Caco-2 (cell line): Measurements from ENCODE around the gene GEMIN7. TPM values are rescaled to one million over a fixed set of nuclear protein-coding genes. Genes with fewer than 3 reads are reported as not detected.
A peak's percentile ranks its signal among the peaks of the same experiment; 100 is the strongest.

ENCODE experiments used
- BruUV-seq: library from RNA; stranded (reverse); fragments of 400-500 nt; replicated peaks from 2 replicates; lab custom pipeline; 2021; lab: Mats Ljungman, UMichigan
- CTCF ChIA-PET: fragments of 300-600 bp; sonication (Branson Sonifier 250); formaldehyde crosslinking; loops from one replicate; lab custom pipeline; 2022; ENCODE audit warnings: antibody characterized with exemption; lab: Charles Lee
- POLR2A ChIA-PET: fragments of 300-600 bp; sonication (Branson Sonifier 250); formaldehyde crosslinking; loops from one replicate; lab custom pipeline; 2022; ENCODE audit warnings: antibody characterized with exemption; lab: Charles Lee
- DNase-seq, 2 experiments: peaks; one replicate each; pipeline versions ENCODE4 v3.0.0 to v3.0.0-alpha.2; 2020 to 2022
- H3K27me3 ChIP-seq: replicated peaks from 2 replicates; pipeline ENCODE4 v1.6.0; 2011; ENCODE audit warnings: low read length; ENCODE audit not compliant: control insufficient read depth, insufficient read depth
- H3K36me3 ChIP-seq: 2 replicates; pipeline ENCODE4 v1.5.1; 2011; ENCODE audit warnings: low read length; ENCODE audit not compliant: control insufficient read depth, insufficient read depth
- H3K4me1 ChIP-seq: fragments of 250-450 bp; sonication (Bioruptor Pico); 2 replicates; pipeline ENCODE4 v1.5.1; 2020; ENCODE audit warnings: mild to moderate bottlenecking
- H3K4me3 ChIP-seq: 2 replicates; pipeline ENCODE4 v1.5.1; 2011; ENCODE audit warnings: low read depth, mild to moderate bottlenecking, control low read depth, low read length
- H3K9me3 ChIP-seq: fragments of 250-450 bp; sonication (Bioruptor Pico); 2 replicates; pipeline ENCODE4 v1.5.1; 2020; ENCODE audit warnings: mild to moderate bottlenecking, moderate library complexity
- H3K27ac Mint-ChIP-seq: one replicate; pipeline ENCODE4 v1.8.0; 2022; ENCODE audit warnings: mixed read lengths; ENCODE audit not compliant: unreplicated experiment
- H3K27me3 Mint-ChIP-seq: one replicate; pipeline ENCODE4 v1.8.0; 2022; ENCODE audit warnings: mixed read lengths; ENCODE audit not compliant: insufficient read depth, unreplicated experiment
- H3K36me3 Mint-ChIP-seq: one replicate; pipeline ENCODE4 v1.8.0; 2022; ENCODE audit warnings: mild to moderate bottlenecking, mixed read lengths; ENCODE audit not compliant: insufficient read depth, unreplicated experiment
- H3K4me1 Mint-ChIP-seq: one replicate; pipeline ENCODE4 v1.8.0; 2022; ENCODE audit warnings: low read depth, mixed read lengths; ENCODE audit not compliant: unreplicated experiment
- H3K4me3 Mint-ChIP-seq: one replicate; pipeline ENCODE4 v1.8.0; 2022; ENCODE audit warnings: mild to moderate bottlenecking, moderate library complexity, mixed read lengths; ENCODE audit not compliant: unreplicated experiment
- H3K9me3 Mint-ChIP-seq: one replicate; pipeline ENCODE4 v1.8.0; 2022; ENCODE audit warnings: mixed read lengths; ENCODE audit not compliant: unreplicated experiment
- intact Hi-C: fragments of 100-400 bp; cut with micrococcal nuclease; formaldehyde crosslinking; loops from one replicate; pipeline ENCODE4 v1.10.0; 2022; ENCODE audit not compliant: unreplicated experiment
- total RNA-seq: library from RNA; stranded (reverse); gene quantifications from 2 replicates; pipeline ENCODE4 v1.2.3, GENCODE V29; 2022
- TF ChIP-seq, protein P1 (sequence below), 2 experiments: fragments of 200-600 bp in 1 of 2; IDR thresholded peaks; 1 replicate in 1 of 2; 2 replicates in 1 of 2; pipeline versions ENCODE4 v1.5.1 to v1.8.0; 2011 to 2022; ENCODE audit warnings: antibody characterized with exemption in 1 of 2, control low read depth in 1 of 2, inconsistent platforms in 1 of 2, low read depth in 1 of 2, low read length in 1 of 2, mild to moderate bottlenecking in 1 of 2, moderate library complexity in 1 of 2; ENCODE audit not compliant: insufficient read depth in 1 of 2, severe bottlenecking in 1 of 2, unreplicated experiment in 1 of 2

The GEMIN7 gene
- total RNA-seq, 1 experiment from 2014 or later, result 49.3 TPM

DNA sequence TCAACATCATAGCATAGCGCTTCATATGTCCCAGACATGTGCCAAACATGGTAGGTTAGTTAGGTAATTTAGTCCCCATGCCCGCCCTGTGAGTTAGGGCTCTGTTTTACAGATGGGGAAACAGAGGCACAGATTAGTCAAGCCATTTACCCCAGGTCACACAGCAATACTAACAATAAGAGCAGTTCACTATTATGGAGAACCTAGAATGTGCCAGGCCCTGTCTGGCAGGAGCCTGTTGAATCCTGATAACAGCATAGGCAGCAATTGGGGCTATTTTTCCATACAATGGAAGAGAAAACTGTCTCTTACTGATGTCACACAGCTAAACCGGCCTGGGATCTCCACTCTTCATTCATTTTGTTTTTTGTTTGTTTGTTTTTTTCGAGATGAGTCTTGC is 7.4 kb downstream of the GEMIN7 start:
- CTCF ChIA-PET, result no interaction called here
- TF ChIP-seq, protein P1, sequence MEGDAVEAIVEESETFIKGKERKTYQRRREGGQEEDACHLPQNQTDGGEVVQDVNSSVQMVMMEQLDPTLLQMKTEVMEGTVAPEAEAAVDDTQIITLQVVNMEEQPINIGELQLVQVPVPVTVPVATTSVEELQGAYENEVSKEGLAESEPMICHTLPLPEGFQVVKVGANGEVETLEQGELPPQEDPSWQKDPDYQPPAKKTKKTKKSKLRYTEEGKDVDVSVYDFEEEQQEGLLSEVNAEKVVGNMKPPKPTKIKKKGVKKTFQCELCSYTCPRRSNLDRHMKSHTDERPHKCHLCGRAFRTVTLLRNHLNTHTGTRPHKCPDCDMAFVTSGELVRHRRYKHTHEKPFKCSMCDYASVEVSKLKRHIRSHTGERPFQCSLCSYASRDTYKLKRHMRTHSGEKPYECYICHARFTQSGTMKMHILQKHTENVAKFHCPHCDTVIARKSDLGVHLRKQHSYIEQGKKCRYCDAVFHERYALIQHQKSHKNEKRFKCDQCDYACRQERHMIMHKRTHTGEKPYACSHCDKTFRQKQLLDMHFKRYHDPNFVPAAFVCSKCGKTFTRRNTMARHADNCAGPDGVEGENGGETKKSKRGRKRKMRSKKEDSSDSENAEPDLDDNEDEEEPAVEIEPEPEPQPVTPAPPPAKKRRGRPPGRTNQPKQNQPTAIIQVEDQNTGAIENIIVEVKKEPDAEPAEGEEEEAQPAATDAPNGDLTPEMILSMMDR (IDR thresholded peaks at IDR 0.05; ENCODE audit: insufficient read depth in 1 of 2, low read depth in 1 of 2, low read length in 1 of 2, severe bottlenecking in 1 of 2, unreplicated experiment in 1 of 2), result no peak

DNA sequence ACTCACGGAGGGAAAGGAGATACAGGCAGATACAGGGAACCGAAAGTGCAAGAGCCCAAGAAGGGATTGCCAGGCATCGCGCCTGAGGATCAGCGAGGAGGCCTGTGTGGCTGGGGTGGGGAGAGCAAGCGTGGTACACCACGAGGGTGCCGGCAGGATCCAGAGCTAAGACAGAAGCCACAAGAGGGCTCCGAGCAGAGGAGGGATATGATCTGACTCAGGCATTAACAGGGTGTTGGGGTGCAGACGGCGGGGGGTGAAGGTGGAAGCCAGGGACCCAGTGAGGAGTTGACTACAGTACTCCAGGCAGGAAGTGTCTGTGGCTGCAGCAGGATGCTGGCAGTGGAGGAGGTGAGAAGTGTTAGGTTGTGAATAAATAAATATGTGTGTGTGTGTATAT is 8.5 kb downstream of the GEMIN7 start:
- Histone ChIP-seq H3K9me3 (no peaks in the 10 kb centered on the region), H3K36me3 (no peaks in the 10 kb centered on the region; the same call in none of the 2 replicates), H3K4me3 (no peak overlapping the region), H3K27me3 (no peaks in the 10 kb centered on the region), H3K4me1 (peaks cover 5% of the 10 kb centered on the region; the same call in 1 of the 2 replicates)
- Mint-ChIP-seq H3K27ac (peak overlapping the region; percentile 5), H3K4me1 (peaks cover 7% of the 10 kb centered on the region), H3K36me3 (peaks cover 48% of the 10 kb centered on the region), H3K4me3 (no peak overlapping the region), H3K9me3 (no peaks in the 10 kb centered on the region), H3K27me3 (no peaks in the 10 kb centered on the region)
- intact Hi-C loops, result no loop called here
- no TSS peak for BruUV-seq
- no peak for DNase-seq
- ChIA-PET POLR2A (no interaction called here), CTCF (no interaction called here)
- TF ChIP-seq, protein P1 (IDR thresholded peaks at IDR 0.05; ENCODE audit: insufficient read depth in 1 of 2, low read depth in 1 of 2, low read length in 1 of 2, severe bottlenecking in 1 of 2, unreplicated experiment in 1 of 2), result no peak

More for the DNA sequence above, 7.4 kb downstream of the GEMIN7 start:
- Histone ChIP-seq H3K4me1 (peaks cover 5% of the 10 kb centered on the region; the same call in 1 of the 2 replicates), H3K4me3 (no peak overlapping the region), H3K27me3 (no peaks in the 10 kb centered on the region), H3K9me3 (no peaks in the 10 kb centered on the region), H3K36me3 (no peaks in the 10 kb centered on the region; the same call in none of the 2 replicates)
- H3K27me3 Mint-ChIP-seq, result no peaks in the 10 kb centered on the region
- H3K4me1 Mint-ChIP-seq, result peaks cover 17% of the 10 kb centered on the region
- intact Hi-C loops, result no loop called here
- no peak overlapping the region for H3K27ac Mint-ChIP-seq
- DNase-seq, result no peak
- H3K9me3 Mint-ChIP-seq, result no peaks in the 10 kb centered on the region
- peaks cover 48% of the 10 kb centered on the region for H3K36me3 Mint-ChIP-seq
- no TSS peak for BruUV-seq
- POLR2A ChIA-PET, result no interaction called here
- H3K4me3 Mint-ChIP-seq, result no peak overlapping the region

DNA sequence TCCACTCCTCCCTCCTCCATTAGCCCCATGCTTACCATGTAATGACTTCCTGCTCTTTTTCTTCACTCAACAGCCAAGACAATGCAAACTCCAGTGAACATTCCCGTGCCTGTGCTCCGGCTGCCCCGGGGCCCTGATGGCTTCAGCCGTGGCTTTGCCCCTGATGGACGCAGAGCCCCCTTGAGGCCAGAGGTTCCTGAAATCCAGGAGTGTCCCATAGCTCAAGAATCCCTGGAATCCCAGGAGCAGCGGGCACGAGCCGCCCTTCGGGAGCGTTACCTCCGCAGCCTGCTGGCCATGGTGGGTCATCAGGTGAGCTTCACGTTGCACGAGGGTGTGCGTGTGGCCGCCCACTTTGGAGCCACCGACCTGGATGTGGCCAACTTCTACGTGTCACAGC is 11.0 kb downstream of the GEMIN7 start:
- H3K9me3 Mint-ChIP-seq, result no peaks in the 10 kb centered on the region

More for the DNA sequence above, 11.0 kb downstream of the GEMIN7 start:
- Histone ChIP-seq H3K4me3 (no peak overlapping the region), H3K36me3 (no peaks in the 10 kb centered on the region; the same call in none of the 2 replicates), H3K4me1 (peaks cover 5% of the 10 kb centered on the region; the same call in 1 of the 2 replicates), H3K9me3 (no peaks in the 10 kb centered on the region), H3K27me3 (no peaks in the 10 kb centered on the region)
- TF ChIP-seq, protein P1 (IDR thresholded peaks at IDR 0.05; ENCODE audit: insufficient read depth in 1 of 2, low read depth in 1 of 2, low read length in 1 of 2, severe bottlenecking in 1 of 2, unreplicated experiment in 1 of 2), result no peak
- ChIA-PET POLR2A (no interaction called here), CTCF (interaction anchor here (0.6 kb wide), 1 partner anchor 47 kb away, joined by 3 read pairs; no protein-coding TSS in a partner anchor)
- DNase-seq, result peak in 1 of 2 experiments; percentile 32
- Mint-ChIP-seq H3K27ac (no peak overlapping the region), H3K36me3 (peaks cover 58% of the 10 kb centered on the region), H3K4me3 (no peak overlapping the region), H3K4me1 (peaks cover 23% of the 10 kb centered on the region), H3K27me3 (no peaks in the 10 kb centered on the region)
- intact Hi-C loops, result loop anchor here (5.0 kb wide), 1 partner anchor 37 kb away; no protein-coding TSS in a partner anchor
- BruUV-seq, result no TSS peak
